ENCODE results near the gene SBNO2. TPM values are rescaled to one million over a fixed set of nuclear protein-coding genes. Genes with fewer than 3 reads are reported as not detected.

The SBNO2 gene
- total RNA-seq, 1 donor from 2014 or later = 61.6 TPM

DNA sequence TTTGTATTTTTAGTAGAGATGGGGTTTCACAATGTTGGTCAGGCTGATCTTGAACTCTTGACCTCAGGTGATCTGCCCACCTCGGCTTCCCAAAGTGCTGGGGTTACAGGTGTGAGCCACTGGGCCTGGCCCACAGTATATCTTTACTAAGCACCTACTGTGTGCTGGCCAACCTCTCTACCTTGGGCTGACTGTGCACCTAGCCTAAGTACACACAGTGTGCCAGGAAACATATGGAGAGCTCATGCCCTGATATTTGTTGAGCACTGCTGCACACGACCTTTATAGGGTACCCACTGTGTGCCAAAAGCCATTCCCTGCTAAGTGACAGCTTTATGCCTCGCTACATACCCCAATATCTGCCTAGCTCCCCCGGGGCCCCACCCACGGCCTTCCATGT lies 113.4 kb downstream of the SBNO2 start:
- DNase-seq (ENCODE audit: extremely low spot score, unreplicated experiment) = no peak
- H3K4me3 Mint-ChIP-seq (ENCODE audit: unreplicated experiment) = no peak overlapping the region

DNA sequence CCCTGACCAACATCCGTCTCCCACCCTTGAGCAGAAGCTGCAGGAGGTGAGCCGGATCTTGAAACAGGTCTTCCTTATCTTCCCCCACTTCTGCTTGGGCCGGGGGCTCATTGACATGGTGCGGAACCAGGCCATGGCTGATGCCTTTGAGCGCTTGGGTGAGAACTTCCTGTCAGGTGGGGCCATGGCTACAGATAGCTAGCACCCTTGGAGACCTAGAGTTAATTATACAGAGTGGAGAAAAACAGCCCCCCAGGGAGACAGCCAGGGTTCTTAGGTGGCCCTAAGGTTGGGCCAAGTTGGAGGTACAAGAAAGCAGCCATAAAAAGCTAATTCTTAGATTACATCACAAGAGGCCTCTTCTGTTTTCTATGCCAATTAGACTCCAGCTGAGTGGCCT lies 116.0 kb downstream of the SBNO2 start:
- TF ChIP-seq, protein P1, sequence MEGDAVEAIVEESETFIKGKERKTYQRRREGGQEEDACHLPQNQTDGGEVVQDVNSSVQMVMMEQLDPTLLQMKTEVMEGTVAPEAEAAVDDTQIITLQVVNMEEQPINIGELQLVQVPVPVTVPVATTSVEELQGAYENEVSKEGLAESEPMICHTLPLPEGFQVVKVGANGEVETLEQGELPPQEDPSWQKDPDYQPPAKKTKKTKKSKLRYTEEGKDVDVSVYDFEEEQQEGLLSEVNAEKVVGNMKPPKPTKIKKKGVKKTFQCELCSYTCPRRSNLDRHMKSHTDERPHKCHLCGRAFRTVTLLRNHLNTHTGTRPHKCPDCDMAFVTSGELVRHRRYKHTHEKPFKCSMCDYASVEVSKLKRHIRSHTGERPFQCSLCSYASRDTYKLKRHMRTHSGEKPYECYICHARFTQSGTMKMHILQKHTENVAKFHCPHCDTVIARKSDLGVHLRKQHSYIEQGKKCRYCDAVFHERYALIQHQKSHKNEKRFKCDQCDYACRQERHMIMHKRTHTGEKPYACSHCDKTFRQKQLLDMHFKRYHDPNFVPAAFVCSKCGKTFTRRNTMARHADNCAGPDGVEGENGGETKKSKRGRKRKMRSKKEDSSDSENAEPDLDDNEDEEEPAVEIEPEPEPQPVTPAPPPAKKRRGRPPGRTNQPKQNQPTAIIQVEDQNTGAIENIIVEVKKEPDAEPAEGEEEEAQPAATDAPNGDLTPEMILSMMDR (IDR thresholded peaks at IDR 0.05) = no peak
- no peak for DNase-seq (ENCODE audit: extremely low spot score, unreplicated experiment)
- H3K4me1 Mint-ChIP-seq (ENCODE audit: unreplicated experiment) = no peaks in the 10 kb centered on the region
- H3K36me3 Mint-ChIP-seq (ENCODE audit: unreplicated experiment) = no peaks in the 10 kb centered on the region
- H3K27ac Mint-ChIP-seq (ENCODE audit: unreplicated experiment) = no peak overlapping the region
- no peaks in the 10 kb centered on the region for H3K9me3 Mint-ChIP-seq (ENCODE audit: unreplicated experiment)
- no peak overlapping the region for H3K4me3 Mint-ChIP-seq (ENCODE audit: unreplicated experiment)
- H3K27me3 Mint-ChIP-seq (ENCODE audit: unreplicated experiment) = no peaks in the 10 kb centered on the region

More for the DNA sequence above, 113.4 kb downstream of the SBNO2 start:
- Mint-ChIP-seq H3K9me3 (ENCODE audit: unreplicated experiment) (no peaks in the 10 kb centered on the region), H3K27ac (ENCODE audit: unreplicated experiment) (no peak overlapping the region), H3K36me3 (ENCODE audit: unreplicated experiment) (no peaks in the 10 kb centered on the region), H3K4me1 (ENCODE audit: unreplicated experiment) (peaks cover 6% of the 10 kb centered on the region), H3K27me3 (ENCODE audit: unreplicated experiment) (no peaks in the 10 kb centered on the region)
- TF ChIP-seq, protein P1 (IDR thresholded peaks at IDR 0.05) = no peak

Other genes with a start within 250 kb of the SBNO2 start
- gene ARID3A, start 248.2 kb downstream of the SBNO2 start, total RNA-seq = 16.8 and 17.0 TPM in 2 replicates
- gene WDR18, start 189.9 kb downstream of the SBNO2 start, total RNA-seq = 60.2 and 61.2 TPM in 2 replicates
- gene GRIN3B, start 173.8 kb downstream of the SBNO2 start, total RNA-seq = 0.46 TPM in 1 of 2 replicates, not detected in the other
- gene TMEM259, start 153.1 kb downstream of the SBNO2 start, total RNA-seq = 149 and 157 TPM in 2 replicates
- gene RNU6-2, start 152.7 kb downstream of the SBNO2 start, total RNA-seq = not detected in 2 replicates
- 318 and 327 TPM in 2 replicates for gene CNN2, start 147.7 kb downstream of the SBNO2 start, total RNA-seq
- gene ABCA7, start 134.2 kb downstream of the SBNO2 start, total RNA-seq = 16.7 and 17.8 TPM in 2 replicates
- gene ARHGAP45, start 107.1 kb downstream of the SBNO2 start, total RNA-seq = 0.67 and 0.99 TPM in 2 replicates
- 156 and 168 TPM in 2 replicates for gene POLR2E, start 78.9 kb downstream of the SBNO2 start, total RNA-seq
- 349 and 354 TPM in 2 replicates for gene GPX4, start 70.3 kb downstream of the SBNO2 start, total RNA-seq
- 60.8 and 61.3 TPM in 2 replicates for gene STK11, start 31.5 kb upstream of the SBNO2 start, total RNA-seq
- 6.9 and 7.0 TPM in 2 replicates for gene CBARP, start 63.7 kb upstream of the SBNO2 start, total RNA-seq
- 167 and 172 TPM in 2 replicates for gene ATP5F1D, start 67.5 kb upstream of the SBNO2 start, total RNA-seq
- gene MIDN, start 74.3 kb upstream of the SBNO2 start, total RNA-seq = 98.1 and 103 TPM in 2 replicates
- 401 and 408 TPM in 2 replicates for gene CIRBP, start 95.1 kb upstream of the SBNO2 start, total RNA-seq
- 35.3 and 35.8 TPM in 2 replicates for gene FAM174C, start 101.3 kb upstream of the SBNO2 start, total RNA-seq
- gene EFNA2, start 111.6 kb upstream of the SBNO2 start, total RNA-seq = 3.8 and 4.2 TPM in 2 replicates
- gene NDUFS7, start 209.6 kb upstream of the SBNO2 start, total RNA-seq = 71.7 and 74.4 TPM in 2 replicates
- gene GAMT, start 227.3 kb upstream of the SBNO2 start, total RNA-seq = 31.2 and 35.3 TPM in 2 replicates
- 91.0 and 101 TPM in 2 replicates for gene DAZAP1, start 233.3 kb upstream of the SBNO2 start, total RNA-seq

All from osteocyte (in vitro differentiated cells).